Measurements from ENCODE around the gene ARL17A.
"Not testable (repeated sequence)": the region's sequence is repeated elsewhere in the genome, so short reads cannot be mapped to it uniquely, and the experiment has no call there.

Gene ARL17A

GRCh38 chr17:46590157-46591146 lies 11.0 kb upstream of the ARL17A start, which contains the start of gene NSF:
NSF (plus strand) TSS chr17:46590669; CDS start chr17:46590776, 107 bp downstream.
- H3K27ac Mint-ChIP-seq; H3K9me3 Mint-ChIP-seq; H3K27me3 Mint-ChIP-seq (ENCODE audit: low read depth); H3K4me1 Mint-ChIP-seq (ENCODE audit: low read depth); H3K36me3 Mint-ChIP-seq (ENCODE audit: low read depth); H3K4me3 Mint-ChIP-seq; DNase-seq (ENCODE audit: low spot score): not testable (repeated sequence)

DNA sequence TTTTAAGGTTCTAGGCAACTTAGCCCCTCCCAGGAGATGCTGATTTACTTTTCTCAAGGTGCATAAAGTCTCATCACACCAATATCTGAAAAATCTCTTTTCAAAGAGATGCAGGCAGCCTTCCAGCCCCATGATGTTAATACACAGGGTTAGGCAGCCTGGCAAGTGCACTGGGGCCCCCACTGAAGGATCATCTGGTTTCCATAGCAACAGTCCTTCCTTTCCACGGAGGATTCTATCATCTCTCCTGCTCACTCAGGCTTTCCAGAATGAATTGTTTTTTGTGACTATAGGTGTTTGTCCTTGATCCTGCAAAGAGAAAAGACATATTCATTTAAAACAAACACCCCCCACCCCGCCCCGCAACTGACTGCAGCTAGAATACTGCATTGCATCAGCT lies 6.0 kb upstream of the ARL17A start:
- not testable (repeated sequence) for H3K9me3 Mint-ChIP-seq; H3K27me3 Mint-ChIP-seq (ENCODE audit: low read depth); H3K4me3 Mint-ChIP-seq; H3K4me1 Mint-ChIP-seq (ENCODE audit: low read depth); H3K36me3 Mint-ChIP-seq (ENCODE audit: low read depth); H3K27ac Mint-ChIP-seq; DNase-seq (ENCODE audit: low spot score)

GRCh38 chr17:46580082-46580481 lies 591 bp upstream of the ARL17A start:
- H3K4me3 Mint-ChIP-seq, H3K27ac Mint-ChIP-seq: not testable (repeated sequence)

DNA sequence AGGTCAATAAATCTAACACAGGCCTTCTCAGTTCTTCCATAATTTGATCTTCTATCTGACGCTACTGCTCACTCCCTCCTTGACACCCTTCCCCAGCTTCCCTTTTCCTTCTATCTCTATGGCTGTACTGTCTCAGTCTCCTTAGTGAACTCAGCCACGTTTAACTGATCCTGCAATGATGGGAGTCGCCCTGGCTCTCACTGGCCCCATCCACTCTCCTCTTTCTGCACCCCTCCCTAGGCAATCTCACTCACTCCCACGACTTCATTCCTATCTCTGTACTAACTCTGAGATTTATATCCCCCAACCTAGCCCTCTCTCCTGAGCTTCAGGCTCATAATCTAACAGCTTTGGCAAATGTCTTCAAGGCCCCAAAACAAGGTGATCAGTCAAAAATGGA lies 7.7 kb downstream of the ARL17A start:
- H3K9me3 Mint-ChIP-seq; H3K4me3 Mint-ChIP-seq; DNase-seq (ENCODE audit: low spot score); H3K36me3 Mint-ChIP-seq (ENCODE audit: low read depth); H3K4me1 Mint-ChIP-seq (ENCODE audit: low read depth); H3K27me3 Mint-ChIP-seq (ENCODE audit: low read depth); H3K27ac Mint-ChIP-seq: not testable (repeated sequence)

More at GRCh38 chr17:46580082-46580481, 591 bp upstream of the ARL17A start:
- H3K9me3 Mint-ChIP-seq; H3K36me3 Mint-ChIP-seq (ENCODE audit: low read depth); H3K27me3 Mint-ChIP-seq (ENCODE audit: low read depth); H3K4me1 Mint-ChIP-seq (ENCODE audit: low read depth); DNase-seq (ENCODE audit: low spot score): not testable (repeated sequence)

DNA sequence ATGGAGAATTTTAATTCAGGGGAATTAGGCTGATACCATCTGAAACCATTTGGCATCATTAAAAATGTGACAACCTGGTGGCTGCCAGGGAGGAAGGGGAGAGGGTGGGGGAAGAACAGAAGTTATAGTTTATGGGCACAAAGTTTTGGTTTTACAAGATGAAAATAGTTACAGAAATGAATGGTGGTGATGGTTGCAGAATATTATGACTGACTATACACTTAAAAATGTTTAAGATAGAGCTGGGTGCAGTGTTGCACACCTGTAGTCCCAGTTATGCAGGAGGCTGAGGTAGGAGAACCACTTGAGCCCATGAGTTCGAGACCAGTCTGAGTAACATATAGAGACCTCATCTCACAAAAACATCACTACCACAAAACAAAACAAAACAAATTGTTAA lies 12.5 kb downstream of the ARL17A start:
- not testable (repeated sequence) for DNase-seq (ENCODE audit: low spot score)

GRCh38 chr17:46566284-46566683 lies 13.2 kb downstream of the ARL17A start:
- not testable (repeated sequence) for H3K27me3 Mint-ChIP-seq (ENCODE audit: low read depth); H3K36me3 Mint-ChIP-seq (ENCODE audit: low read depth); H3K4me1 Mint-ChIP-seq (ENCODE audit: low read depth)

More for the DNA sequence above, 12.5 kb downstream of the ARL17A start:
- H3K4me1 Mint-ChIP-seq (ENCODE audit: low read depth); H3K4me3 Mint-ChIP-seq; H3K27me3 Mint-ChIP-seq (ENCODE audit: low read depth); H3K36me3 Mint-ChIP-seq (ENCODE audit: low read depth); H3K27ac Mint-ChIP-seq; H3K9me3 Mint-ChIP-seq: not testable (repeated sequence)

GRCh38 chr17:46560048-46560447 lies 19.4 kb downstream of the ARL17A start:
- not testable (repeated sequence) for H3K36me3 Mint-ChIP-seq (ENCODE audit: low read depth); H3K9me3 Mint-ChIP-seq; H3K4me1 Mint-ChIP-seq (ENCODE audit: low read depth); H3K4me3 Mint-ChIP-seq; DNase-seq (ENCODE audit: low spot score); H3K27me3 Mint-ChIP-seq (ENCODE audit: low read depth); H3K27ac Mint-ChIP-seq

More at GRCh38 chr17:46566284-46566683, 13.2 kb downstream of the ARL17A start:
- H3K9me3 Mint-ChIP-seq; H3K27ac Mint-ChIP-seq; H3K4me3 Mint-ChIP-seq; DNase-seq (ENCODE audit: low spot score): not testable (repeated sequence)

DNA sequence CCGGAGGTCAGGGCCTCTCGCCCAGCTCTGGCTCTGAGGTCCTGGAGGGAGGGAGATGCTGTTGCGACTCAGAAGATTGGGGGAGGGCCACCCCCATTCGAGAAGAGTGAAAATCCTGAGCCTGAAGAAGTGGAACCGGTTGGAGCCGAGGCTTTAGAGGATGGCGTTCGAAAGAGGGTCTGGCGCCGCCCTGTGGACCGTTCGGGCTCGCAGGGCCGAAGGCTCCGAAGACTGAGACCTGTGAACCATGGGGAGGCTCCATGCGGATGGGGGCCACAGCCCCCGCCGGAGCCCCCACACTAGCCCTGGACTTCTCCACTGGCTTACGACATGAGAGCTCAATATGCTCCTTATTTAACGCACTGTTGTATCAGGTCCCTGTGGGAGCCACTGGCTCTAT lies 20.3 kb downstream of the ARL17A start:
- H3K4me1 Mint-ChIP-seq (ENCODE audit: low read depth); H3K4me3 Mint-ChIP-seq; DNase-seq (ENCODE audit: low spot score); H3K36me3 Mint-ChIP-seq (ENCODE audit: low read depth); H3K9me3 Mint-ChIP-seq; H3K27me3 Mint-ChIP-seq (ENCODE audit: low read depth); H3K27ac Mint-ChIP-seq: not testable (repeated sequence)

DNA sequence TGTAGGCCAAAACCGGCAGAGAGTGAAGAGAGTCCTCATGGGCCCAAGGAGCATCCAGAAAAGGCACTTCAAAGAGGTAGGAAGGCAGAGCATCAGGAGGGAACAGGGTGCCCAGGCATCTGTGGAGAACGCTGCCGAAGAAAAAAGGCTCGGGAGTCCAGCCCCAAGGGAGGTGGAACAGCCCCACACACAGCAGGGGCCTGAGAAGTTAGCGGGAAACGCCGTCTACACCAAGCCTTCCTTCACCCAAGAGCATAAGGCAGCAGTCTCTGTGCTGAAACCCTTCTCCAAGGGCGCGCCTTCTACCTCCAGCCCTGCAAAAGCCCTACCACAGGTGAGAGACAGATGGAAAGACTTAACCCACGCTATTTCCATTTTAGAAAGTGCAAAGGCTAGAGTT lies 30.9 kb downstream of the ARL17A start:
- H3K4me1 Mint-ChIP-seq (ENCODE audit: low read depth); H3K9me3 Mint-ChIP-seq; H3K4me3 Mint-ChIP-seq; H3K27me3 Mint-ChIP-seq (ENCODE audit: low read depth); H3K36me3 Mint-ChIP-seq (ENCODE audit: low read depth); H3K27ac Mint-ChIP-seq; DNase-seq (ENCODE audit: low spot score): not testable (repeated sequence)

GRCh38 chr17:46534716-46535115 lies 44.8 kb downstream of the ARL17A start:
- DNase-seq (ENCODE audit: low spot score); H3K4me3 Mint-ChIP-seq; H3K36me3 Mint-ChIP-seq (ENCODE audit: low read depth); H3K27me3 Mint-ChIP-seq (ENCODE audit: low read depth); H3K4me1 Mint-ChIP-seq (ENCODE audit: low read depth); H3K9me3 Mint-ChIP-seq; H3K27ac Mint-ChIP-seq: not testable (repeated sequence)

DNA sequence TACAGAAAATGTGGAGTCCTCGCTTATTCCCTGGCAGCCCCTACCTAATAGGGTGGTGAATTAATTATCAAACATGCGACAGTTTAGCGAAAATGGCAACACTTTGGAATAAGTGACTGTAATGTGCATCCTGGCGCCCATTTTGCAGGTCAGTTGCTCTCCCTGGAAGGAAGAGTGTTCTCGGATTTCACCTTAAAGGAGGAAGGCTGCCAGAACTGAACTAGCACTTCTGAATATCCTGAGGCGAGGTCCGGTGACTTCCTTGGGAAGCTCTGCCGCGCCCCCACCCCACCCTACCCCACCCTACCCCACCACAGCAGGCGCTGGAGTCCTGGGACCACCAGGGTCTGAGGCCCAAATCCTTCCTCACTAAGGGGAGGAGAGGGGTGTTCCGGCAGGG lies 67.3 kb downstream of the ARL17A start, which contains the start of gene LRRC37A2:
LRRC37A2 (plus strand) TSS at position 301 of the 400 bp plus-strand sequence. CDS start 245 bp downstream, outside the sequence.
- H3K27ac Mint-ChIP-seq; H3K36me3 Mint-ChIP-seq (ENCODE audit: low read depth); H3K9me3 Mint-ChIP-seq; H3K4me1 Mint-ChIP-seq (ENCODE audit: low read depth); H3K4me3 Mint-ChIP-seq; H3K27me3 Mint-ChIP-seq (ENCODE audit: low read depth); DNase-seq (ENCODE audit: low spot score): not testable (repeated sequence)

DNA sequence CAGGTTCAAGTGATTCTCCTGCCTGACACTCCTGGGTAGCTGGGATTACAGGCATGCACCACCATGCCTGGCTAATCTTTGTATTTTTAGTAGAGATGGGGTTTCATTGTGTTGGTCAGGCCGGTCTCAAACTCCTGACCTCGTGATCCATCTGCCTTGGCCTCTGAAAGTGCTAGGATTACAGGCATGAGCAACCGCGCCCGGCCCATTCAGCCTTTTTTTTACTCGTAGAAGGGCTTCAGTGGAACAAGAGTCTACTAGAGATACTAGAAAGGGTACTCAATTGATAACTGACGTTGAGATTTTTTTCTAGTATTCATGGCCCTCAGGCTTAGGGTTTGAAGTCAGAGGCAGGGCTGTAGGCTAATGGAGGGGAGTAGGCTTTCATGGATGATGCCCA lies 73.6 kb downstream of the ARL17A start:
- not testable (repeated sequence) for H3K27me3 Mint-ChIP-seq (ENCODE audit: low read depth); H3K9me3 Mint-ChIP-seq; H3K36me3 Mint-ChIP-seq (ENCODE audit: low read depth)

DNA sequence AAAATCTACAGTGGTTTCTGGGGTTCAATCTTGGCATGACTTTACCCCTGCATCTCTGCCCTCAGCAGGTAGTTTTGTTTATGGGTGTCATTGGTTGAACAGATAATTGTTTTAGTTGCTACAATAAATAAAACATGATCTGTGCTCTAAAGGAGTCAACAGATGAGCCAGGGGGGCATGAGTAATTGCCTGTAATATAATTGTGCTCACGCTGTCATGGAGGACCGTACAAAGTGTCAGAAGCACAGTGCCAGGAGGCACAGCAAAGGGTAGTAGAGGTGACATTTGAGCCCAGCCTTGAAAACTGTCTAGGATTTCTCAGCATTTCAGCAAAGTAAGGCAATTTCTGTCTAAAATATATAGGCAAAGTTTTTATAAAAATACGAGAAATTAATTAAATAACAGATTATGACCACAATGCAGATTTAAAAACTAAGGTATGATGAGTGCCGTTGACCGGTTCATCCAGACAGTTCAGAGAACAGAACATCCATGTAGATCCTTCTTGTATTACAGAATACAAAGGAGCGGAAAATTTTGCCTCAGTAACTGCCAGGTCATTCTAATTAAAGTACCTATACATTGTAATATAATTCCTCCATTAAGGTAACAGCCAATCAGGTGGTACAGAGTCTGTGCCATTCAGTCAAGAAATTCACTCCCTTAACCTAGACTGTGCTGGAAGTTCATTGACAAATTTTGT lies 79.9 kb downstream of the ARL17A start:
- not testable (repeated sequence) for H3K27ac Mint-ChIP-seq; H3K27me3 Mint-ChIP-seq (ENCODE audit: low read depth); H3K4me1 Mint-ChIP-seq (ENCODE audit: low read depth); DNase-seq (ENCODE audit: low spot score); H3K4me3 Mint-ChIP-seq; H3K36me3 Mint-ChIP-seq (ENCODE audit: low read depth); H3K9me3 Mint-ChIP-seq

More for the DNA sequence above, 73.6 kb downstream of the ARL17A start:
- not testable (repeated sequence) for H3K27ac Mint-ChIP-seq; H3K4me3 Mint-ChIP-seq; DNase-seq (ENCODE audit: low spot score); H3K4me1 Mint-ChIP-seq (ENCODE audit: low read depth)

DNA sequence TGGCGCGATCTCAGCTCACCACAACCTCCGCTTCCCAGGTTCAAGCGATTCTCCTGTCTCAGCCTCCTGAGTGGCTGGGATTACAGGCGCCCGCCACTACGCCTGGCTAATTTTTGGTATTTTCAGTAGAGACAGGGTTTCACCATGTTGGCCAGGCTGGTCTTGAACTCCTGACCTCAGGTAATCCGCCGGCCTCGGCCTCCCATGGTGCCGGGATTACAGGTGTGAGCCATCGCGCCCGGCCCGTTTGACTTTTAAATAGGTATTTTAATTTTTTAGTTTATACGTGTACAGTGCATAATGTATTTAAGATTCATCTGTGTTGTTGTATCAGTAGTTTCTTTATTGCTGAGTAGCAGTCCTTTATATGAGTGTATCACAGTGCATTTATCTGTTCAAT lies 87.5 kb downstream of the ARL17A start:
- H3K27me3 Mint-ChIP-seq (ENCODE audit: low read depth); H3K9me3 Mint-ChIP-seq; H3K4me1 Mint-ChIP-seq (ENCODE audit: low read depth); DNase-seq (ENCODE audit: low spot score); H3K4me3 Mint-ChIP-seq; H3K27ac Mint-ChIP-seq; H3K36me3 Mint-ChIP-seq (ENCODE audit: low read depth): not testable (repeated sequence)

Data from T-helper 2 cell treated with Interferon-gamma antibody and Interleukin-4, amounts not matched to agents 5 μg/mL and 100 μg/mL, for 36 hours (primary cell).